ENCODE data around the gene FBXW2. TPM values are rescaled to one million over a fixed set of nuclear protein-coding genes. Genes with fewer than 3 reads are reported as not detected.

Gene FBXW2
- total RNA-seq, 1 experiment from 2014 or later: 62.1 TPM

DNA sequence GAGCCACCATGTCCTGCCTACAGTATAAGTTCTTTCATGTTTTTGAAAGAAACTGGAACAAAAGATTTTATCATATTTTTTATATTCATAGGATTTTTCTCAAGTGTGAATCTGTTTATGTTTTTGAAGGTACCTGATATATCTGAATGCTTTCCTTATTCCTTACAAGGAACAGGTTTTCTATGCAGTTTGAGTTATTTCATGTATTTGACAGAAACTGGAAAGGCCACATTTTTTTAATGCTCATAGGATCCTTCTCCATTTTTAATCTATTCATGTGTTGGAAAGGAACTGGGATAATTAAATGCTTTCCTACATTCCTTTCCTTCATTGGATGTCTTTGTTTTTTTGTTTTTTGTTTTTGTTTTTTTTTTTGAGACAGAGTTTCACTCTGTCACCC lies 15.7 kb upstream of the FBXW2 start:
- H3K27me3 Mint-ChIP-seq (ENCODE audit: low read depth): no peaks in the 10 kb centered on the region; the same call in 1 of the 2 replicates
- H3K4me3 Mint-ChIP-seq: no peak overlapping the region

More for the DNA sequence above, 15.7 kb upstream of the FBXW2 start:
- Histone ChIP-seq H4K20me1 (ENCODE audit: control insufficient read depth, insufficient read depth, insufficient read length) (no peaks in the 10 kb centered on the region), H3K9me3 (ENCODE audit: control insufficient read depth, low read depth, low read length) (peaks cover 5% of the 10 kb centered on the region), H3K4me2 (ENCODE audit: insufficient read depth, insufficient read length, low read length) (no peak overlapping the region), H4K91ac (ENCODE audit: insufficient read length, low read depth, low read length) (no peak overlapping the region), H3K18ac (ENCODE audit: insufficient read length, low read depth, low read length) (no peak overlapping the region), H3K27me3 (ENCODE audit: insufficient read depth, low read length) (no peaks in the 10 kb centered on the region), H2AK5ac (ENCODE audit: insufficient read length, low read length) (no peak overlapping the region), H3K4me1 (ENCODE audit: insufficient read depth, low read length) (no peaks in the 10 kb centered on the region), H3K9ac (ENCODE audit: extremely low read depth, insufficient read length, low read length) (no peak overlapping the region), H2BK15ac (ENCODE audit: low read depth, low read length) (no peak overlapping the region), H3T11ph (ENCODE audit: low read length) (no peak overlapping the region), H4K5ac (ENCODE audit: insufficient read length, low read depth, low read length) (no peak overlapping the region), H3K4ac (ENCODE audit: low read depth, low read length) (no peak overlapping the region), H3K23me2 (ENCODE audit: insufficient read length, low read depth, low read length, poor library complexity, severe bottlenecking) (no peaks in the 10 kb centered on the region), H3K23ac (ENCODE audit: insufficient read length, low read depth, low read length) (no peak overlapping the region), H2BK5ac (ENCODE audit: insufficient read length, low read length) (no peak overlapping the region), H3K79me2 (ENCODE audit: insufficient read depth, low read length) (no peaks in the 10 kb centered on the region), H2AFZ (ENCODE audit: low read length) (no peak overlapping the region), H3K14ac (ENCODE audit: insufficient read depth, low read length) (no peak overlapping the region), H3K27ac (ENCODE audit: insufficient read length, low read depth, low read length) (no peak overlapping the region), H3K56ac (ENCODE audit: insufficient read length, low read depth, low read length) (no peak overlapping the region), H3K79me1 (ENCODE audit: insufficient read depth, low read depth, low read length, poor library complexity, severe bottlenecking) (no peaks in the 10 kb centered on the region), H4K8ac (replicated peaks; ENCODE audit: insufficient read length, low read depth, low read length) (no peak overlapping the region), H2BK20ac (ENCODE audit: low read depth, low read length, poor library complexity, severe bottlenecking) (no peak overlapping the region), H2BK120ac (ENCODE audit: low read depth, low read length, poor library complexity, severe bottlenecking) (no peak overlapping the region), H2BK12ac (ENCODE audit: insufficient read length, low read depth, low read length) (no peak overlapping the region)
- Mint-ChIP-seq H3K4me1 (no peaks in the 10 kb centered on the region), H3K9me3 (peaks cover 35 to 42% of the 10 kb centered on the region in 2 experiments), H3K27ac (no peak overlapping the region), H3K36me3 (ENCODE audit: insufficient read depth in 1 of 3, low read depth in 3 of 3) (peaks cover 13 to 32% (median 30%) of the 10 kb centered on the region in 3 experiments)
- TF ChIP-seq, protein P1, sequence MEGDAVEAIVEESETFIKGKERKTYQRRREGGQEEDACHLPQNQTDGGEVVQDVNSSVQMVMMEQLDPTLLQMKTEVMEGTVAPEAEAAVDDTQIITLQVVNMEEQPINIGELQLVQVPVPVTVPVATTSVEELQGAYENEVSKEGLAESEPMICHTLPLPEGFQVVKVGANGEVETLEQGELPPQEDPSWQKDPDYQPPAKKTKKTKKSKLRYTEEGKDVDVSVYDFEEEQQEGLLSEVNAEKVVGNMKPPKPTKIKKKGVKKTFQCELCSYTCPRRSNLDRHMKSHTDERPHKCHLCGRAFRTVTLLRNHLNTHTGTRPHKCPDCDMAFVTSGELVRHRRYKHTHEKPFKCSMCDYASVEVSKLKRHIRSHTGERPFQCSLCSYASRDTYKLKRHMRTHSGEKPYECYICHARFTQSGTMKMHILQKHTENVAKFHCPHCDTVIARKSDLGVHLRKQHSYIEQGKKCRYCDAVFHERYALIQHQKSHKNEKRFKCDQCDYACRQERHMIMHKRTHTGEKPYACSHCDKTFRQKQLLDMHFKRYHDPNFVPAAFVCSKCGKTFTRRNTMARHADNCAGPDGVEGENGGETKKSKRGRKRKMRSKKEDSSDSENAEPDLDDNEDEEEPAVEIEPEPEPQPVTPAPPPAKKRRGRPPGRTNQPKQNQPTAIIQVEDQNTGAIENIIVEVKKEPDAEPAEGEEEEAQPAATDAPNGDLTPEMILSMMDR (conservative IDR thresholded peaks at IDR 0.05): no peak
- no peak for DNase-seq

All from H9 (cell line).